ENCODE results near the gene TEX36.
"Not testable (repeated sequence)": the region's sequence is repeated elsewhere in the genome, so short reads cannot be mapped to it uniquely, and the experiment has no call there.

The TEX36 gene

GRCh38 chr10:125679436-125679835 lies 3.5 kb downstream of the TEX36 start:
- DNase-seq (ENCODE audit: low read depth) = no peak
- TF ChIP-seq CTCF (IDR thresholded peaks at IDR 0.05; ENCODE audit: control insufficient read depth, extremely low read depth, insufficient read depth) = no peak

GRCh38 chr10:125672884-125673283 lies 10.1 kb downstream of the TEX36 start:
- no peak for DNase-seq (ENCODE audit: low read depth)
- TF ChIP-seq CTCF (IDR thresholded peaks at IDR 0.05; ENCODE audit: control insufficient read depth, extremely low read depth, insufficient read depth) = no peak
- no peak overlapping the region for H3K4me3 ChIP-seq (ENCODE audit: low read depth, low read length)

More at GRCh38 chr10:125679436-125679835, 3.5 kb downstream of the TEX36 start:
- H3K4me3 ChIP-seq (ENCODE audit: low read depth, low read length) = no peak overlapping the region

DNA sequence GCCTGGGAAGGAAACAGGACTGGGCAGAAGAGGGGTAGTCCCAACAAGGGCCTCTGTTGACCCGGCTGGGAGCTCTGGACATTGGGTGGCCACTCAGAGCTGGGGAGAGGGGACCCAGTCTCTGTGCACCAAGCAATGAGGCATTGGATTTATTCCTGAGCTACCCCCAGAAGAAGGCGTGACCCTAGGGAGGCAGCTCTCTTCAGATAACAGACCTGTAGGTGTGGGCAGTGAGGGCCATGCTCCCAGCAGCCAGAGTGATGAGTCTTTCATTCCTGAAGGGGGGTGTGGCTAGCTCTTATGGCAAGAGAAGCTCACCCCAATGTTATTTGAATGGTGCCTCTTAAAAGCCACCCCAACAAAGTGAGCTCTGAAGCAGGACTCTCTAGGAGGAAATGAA lies 20.4 kb downstream of the TEX36 start:
- no peak for DNase-seq (ENCODE audit: low read depth)
- no peak overlapping the region for H3K4me3 ChIP-seq (ENCODE audit: low read depth, low read length)
- TF ChIP-seq CTCF (IDR thresholded peaks at IDR 0.05; ENCODE audit: control insufficient read depth, extremely low read depth, insufficient read depth) = no peak

- TF ChIP-seq CTCF (IDR thresholded peaks at IDR 0.05; ENCODE audit: control insufficient read depth, extremely low read depth, insufficient read depth) = no peak
- H3K4me3 ChIP-seq (ENCODE audit: low read depth, low read length) = no peak overlapping the region
- no peak for DNase-seq (ENCODE audit: low read depth)
These were observed 20.9 kb downstream of the TEX36 start for GRCh38 chr10:125661941-125662515.

GRCh38 chr10:125661431-125661940 lies 21.5 kb downstream of the TEX36 start:
- no peak overlapping the region for H3K4me3 ChIP-seq (ENCODE audit: low read depth, low read length)
- DNase-seq (ENCODE audit: low read depth) = no peak
- no peak for TF ChIP-seq CTCF (IDR thresholded peaks at IDR 0.05; ENCODE audit: control insufficient read depth, extremely low read depth, insufficient read depth)

GRCh38 chr10:125659071-125659470 lies 23.9 kb downstream of the TEX36 start:
- no peak for DNase-seq (ENCODE audit: low read depth)
- H3K4me3 ChIP-seq (ENCODE audit: low read depth, low read length) = no peak overlapping the region
- no peak for TF ChIP-seq CTCF (IDR thresholded peaks at IDR 0.05; ENCODE audit: control insufficient read depth, extremely low read depth, insufficient read depth)

- no peak for DNase-seq (ENCODE audit: low read depth)
- no peak for TF ChIP-seq CTCF (IDR thresholded peaks at IDR 0.05; ENCODE audit: control insufficient read depth, extremely low read depth, insufficient read depth)
- no peak overlapping the region for H3K4me3 ChIP-seq (ENCODE audit: low read depth, low read length)
These were observed 26.4 kb downstream of the TEX36 start for GRCh38 chr10:125656523-125656922.

DNA sequence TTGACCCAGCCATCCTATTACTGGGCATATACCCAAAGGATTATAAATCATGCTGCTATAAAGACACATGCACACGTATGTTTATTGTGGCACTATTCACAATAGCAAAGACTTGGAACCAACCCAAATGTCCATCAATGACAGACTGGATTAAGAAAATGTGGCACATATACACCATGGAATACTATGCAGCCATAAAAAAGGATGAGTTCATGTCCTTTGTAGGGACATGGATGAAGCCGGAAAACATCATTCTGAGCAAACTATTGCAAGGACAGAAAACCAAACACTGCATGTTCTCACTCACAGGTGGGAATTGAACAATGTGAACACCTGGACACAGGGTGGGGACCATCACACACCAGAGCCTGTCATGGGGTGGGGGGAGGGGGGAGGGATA lies 29.9 kb downstream of the TEX36 start:
- not testable (repeated sequence) for DNase-seq (ENCODE audit: low read depth)

More for the DNA sequence above, 29.9 kb downstream of the TEX36 start:
- not testable (repeated sequence) for H3K4me3 ChIP-seq (ENCODE audit: low read depth, low read length)

Measured in LNCaP clone FGC (cell line).